ENCODE data around the gene METTL26. TPM values are rescaled to one million over a fixed set of nuclear protein-coding genes. Genes with fewer than 3 reads are reported as not detected.

The METTL26 gene
- polyA plus RNA-seq, 4 donors = 46.8 to 75.5 (median 51.3) TPM

- DNase-seq (ENCODE audit: low read depth in 4 of 4, low spot score in 3 of 4) = no peak
These were observed 5.5 kb upstream of the METTL26 start, which contains the start of gene MCRIP2 for GRCh38 chr16:641326-642188. Gene MCRIP2, plus strand, starts transcription at chr16:641828. Its CDS starts 164 bp downstream, at chr16:641992.

DNA sequence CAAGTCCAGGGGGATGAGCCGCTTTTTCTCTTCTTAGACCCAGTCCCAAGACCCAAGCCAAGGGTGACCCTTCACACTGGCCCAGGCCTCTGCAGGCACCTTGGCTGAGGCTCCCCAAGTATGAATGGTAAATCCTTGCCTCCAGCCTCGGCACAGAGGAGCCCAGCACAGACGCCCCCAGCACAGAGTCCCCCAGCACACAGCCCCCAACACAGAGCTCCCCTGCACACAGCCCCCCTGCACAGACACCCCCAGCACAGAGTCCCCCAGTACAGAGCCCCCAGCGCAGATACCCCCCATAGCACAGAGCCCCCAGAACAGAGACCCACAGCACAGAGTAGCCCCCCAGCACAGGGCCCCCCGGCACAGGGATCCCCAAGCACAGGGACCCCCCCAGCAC lies 4.5 kb upstream of the METTL26 start:
- DNase-seq (ENCODE audit: low read depth in 4 of 4, low spot score in 3 of 4) = no peak

DNA sequence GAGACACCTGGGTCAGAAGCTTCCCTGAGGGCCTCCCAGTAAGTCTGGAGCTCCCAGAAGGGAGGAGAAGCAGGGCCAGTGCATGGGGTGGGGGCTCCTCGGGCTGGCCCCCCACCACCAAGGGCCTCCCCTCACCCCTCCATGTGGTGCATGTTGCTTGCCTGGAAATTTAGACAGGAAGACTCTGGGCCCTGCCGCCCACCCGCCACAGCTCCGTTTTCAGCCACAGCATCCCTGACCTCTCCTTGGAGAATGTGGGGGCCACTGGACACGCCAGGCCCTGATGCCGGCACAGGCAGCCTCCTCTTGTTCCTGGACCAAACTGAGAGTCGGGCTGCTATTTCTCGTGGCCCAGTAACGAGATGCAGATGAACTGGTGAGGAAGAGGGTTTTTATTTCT lies 2.7 kb upstream of the METTL26 start:
- no peak for DNase-seq (ENCODE audit: low read depth in 4 of 4, low spot score in 3 of 4)

GRCh38 chr16:638034-638543 lies 2.0 kb upstream of the METTL26 start:
- DNase-seq (ENCODE audit: low read depth in 4 of 4, low spot score in 3 of 4) = no peak

DNA sequence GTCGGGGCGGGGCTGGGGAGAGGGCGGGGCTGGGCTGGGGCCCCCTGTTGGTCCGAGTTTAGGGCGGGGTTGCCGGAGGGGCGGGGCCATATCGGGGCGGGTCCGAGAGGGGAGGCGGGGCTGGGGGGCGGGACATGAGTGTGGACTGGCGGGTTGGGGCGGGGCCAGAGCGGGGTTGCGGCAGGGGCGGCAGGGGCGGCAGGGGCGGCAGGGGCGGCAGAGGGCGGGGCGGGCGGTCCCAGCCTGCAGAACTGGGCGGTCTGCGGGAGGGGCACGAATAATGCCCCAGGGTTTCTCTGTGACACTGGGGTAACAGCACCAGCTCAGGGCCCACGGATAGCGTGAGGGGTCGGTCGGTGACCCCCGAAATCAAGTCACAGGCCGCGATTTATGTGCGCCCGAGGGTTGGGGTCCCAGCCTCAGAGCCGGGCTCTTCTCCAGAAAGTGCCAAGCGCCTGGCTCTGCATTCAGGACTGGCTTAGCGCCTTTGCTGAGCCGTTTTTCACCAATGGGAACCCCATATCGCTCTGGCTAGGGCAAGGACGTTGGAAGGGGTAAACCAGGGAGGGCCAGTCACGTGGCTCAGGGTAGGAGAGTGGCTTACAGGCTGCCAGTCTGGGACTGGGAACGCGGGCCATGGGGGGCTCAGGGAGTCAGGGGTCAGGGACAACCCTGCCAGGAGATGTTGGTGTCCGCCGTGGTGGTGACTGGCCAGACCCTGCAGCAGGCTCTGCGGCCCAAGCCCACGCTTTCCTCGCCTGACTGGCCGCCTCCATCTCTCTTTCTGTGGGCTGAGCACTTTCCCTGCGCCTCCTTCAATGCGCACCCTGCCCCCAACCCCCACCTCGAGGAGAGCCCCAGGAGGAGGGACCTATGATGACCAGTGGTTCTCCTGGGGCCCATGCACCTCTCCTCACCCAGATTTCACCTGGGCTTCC lies 1.2 kb upstream of the METTL26 start:
- peak in 3 of 4 donors; percentile 77 to 80 (median 78) for DNase-seq (ENCODE audit: low read depth in 4 of 4, low spot score in 3 of 4)

DNA sequence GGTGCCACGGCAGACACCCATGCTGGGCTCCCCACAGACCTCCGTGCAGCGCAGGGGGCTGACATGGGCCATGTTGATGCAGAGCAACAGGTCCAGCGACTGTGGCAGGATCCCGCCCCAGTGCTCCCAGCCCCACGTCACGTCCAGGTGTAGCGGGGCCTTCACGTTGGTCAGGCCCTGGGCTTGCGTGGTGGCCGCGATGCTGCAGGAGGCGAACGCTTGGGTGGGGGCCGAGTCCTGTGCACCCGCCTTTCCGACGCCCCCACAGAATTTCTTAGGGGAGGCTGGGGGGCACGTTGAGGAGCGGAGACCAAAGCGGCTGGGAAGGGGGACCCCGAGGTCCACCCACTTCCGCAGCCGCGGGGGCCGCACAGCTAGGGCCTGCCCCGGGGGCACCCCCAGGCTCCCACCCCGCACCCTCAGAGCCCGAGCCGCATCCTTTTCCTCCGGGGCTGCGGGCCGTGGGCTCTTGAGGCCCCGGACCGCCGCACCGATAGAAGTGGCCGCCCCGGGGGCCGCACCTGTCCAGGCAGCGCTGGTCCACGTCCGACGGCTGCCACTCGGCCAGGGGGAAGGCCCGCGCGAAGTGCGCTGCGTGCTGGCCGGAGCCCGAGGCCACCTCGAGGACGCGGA lies 416 bp downstream of the METTL26 start:
- DNase-seq (ENCODE audit: low read depth in 4 of 4, low spot score in 3 of 4) = no peak

DNA sequence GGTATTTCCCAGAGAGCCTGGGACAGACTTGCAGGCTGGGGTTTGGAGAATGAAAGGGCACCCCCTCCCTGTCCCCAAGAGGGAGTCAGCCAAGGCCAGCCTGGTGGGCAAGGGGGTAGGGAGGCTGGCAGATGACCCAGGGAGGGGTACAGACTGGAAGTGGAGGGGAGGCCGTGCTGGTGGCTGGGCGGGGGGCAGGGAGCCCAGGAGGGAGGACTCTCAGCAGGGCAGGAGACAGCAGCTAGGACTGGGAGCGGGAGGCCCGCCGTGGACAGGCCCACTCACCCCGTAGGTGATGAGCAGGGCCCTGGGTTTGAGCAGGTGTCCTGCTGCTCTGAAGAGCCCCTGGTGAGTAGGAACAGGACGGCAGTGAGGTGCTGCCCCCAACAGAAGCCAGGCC lies 1.1 kb downstream of the METTL26 start:
- DNase-seq (ENCODE audit: low read depth in 4 of 4, low spot score in 3 of 4) = no peak

DNA sequence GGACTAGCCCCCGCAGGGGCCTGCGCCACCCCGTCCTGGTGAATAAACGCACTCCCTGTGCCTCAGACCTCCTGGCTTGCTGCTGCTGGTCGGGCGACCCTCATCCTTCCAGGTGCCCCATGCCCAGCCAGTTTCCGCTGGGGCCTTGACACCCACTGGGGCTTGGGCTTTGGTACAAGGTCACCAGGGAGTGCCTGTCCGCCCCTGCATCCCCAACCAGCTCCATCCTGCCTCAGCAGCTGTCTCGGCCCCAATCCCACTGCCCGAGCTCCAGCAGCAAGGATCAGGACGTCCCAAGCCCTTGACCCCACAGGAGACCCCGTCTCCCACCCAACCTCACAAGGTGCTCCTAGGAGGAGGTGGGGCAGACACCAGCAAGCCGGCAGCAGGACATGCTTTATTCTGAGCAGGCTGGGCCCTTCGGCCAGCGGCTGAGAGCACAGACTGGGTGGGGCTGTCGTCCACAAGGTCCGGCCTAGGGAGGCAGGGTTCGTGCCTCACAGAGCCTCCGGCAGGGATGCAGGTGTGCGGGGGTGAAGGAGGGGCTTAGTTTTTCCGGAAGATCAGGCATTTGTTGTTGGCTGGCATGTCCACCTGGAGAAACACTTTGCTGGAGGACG lies 1.9 kb downstream of the METTL26 start:
- DNase-seq (ENCODE audit: low read depth in 4 of 4, low spot score in 3 of 4) = no peak

DNA sequence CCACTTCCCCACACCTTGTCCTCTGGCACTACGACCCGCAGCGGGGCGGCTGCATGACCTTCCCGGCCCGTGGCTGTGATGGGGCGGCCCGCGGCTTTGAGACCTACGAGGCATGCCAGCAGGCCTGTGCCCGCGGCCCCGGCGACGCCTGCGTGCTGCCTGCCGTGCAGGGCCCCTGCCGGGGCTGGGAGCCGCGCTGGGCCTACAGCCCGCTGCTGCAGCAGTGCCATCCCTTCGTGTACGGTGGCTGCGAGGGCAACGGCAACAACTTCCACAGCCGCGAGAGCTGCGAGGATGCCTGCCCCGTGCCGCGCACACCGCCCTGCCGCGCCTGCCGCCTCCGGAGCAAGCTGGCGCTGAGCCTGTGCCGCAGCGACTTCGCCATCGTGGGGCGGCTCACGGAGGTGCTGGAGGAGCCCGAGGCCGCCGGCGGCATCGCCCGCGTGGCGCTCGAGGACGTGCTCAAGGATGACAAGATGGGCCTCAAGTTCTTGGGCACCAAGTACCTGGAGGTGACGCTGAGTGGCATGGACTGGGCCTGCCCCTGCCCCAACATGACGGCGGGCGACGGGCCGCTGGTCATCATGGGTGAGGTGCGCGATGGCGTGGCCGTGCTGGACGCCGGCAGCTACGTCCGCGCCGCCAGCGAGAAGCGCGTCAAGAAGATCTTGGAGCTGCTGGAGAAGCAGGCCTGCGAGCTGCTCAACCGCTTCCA lies 2.6 kb downstream of the METTL26 start:
- no peak for DNase-seq (ENCODE audit: low read depth in 4 of 4, low spot score in 3 of 4)

- no peak for DNase-seq (ENCODE audit: low read depth in 4 of 4, low spot score in 3 of 4)
These were observed 3.4 kb downstream of the METTL26 start for GRCh38 chr16:632486-633335.

DNA sequence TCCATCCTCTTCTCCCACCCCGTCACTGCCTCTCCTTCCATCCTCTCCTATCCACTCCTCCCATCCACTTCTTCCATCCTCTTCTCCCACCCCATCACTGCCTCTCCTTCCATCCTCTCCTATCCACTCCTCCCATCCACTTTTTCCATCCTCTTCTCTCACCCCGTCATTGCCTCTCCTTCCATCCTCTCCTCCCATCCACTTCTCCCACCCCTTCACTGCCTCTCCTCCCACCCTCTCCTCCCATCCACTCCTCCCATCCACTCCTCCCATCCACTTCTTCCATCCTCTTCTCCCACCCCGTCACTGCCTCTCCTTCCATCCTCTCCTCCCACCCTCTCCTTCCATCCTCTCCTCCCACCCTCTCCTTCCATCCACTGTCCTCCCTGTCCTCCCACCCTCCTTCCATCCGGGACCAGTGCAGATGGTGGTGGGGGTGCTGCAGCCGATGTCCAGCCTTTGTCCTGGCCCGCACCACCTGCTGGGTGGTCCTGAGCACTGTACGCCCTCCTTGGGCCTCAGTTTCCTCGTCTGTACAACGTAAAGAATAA lies 4.2 kb downstream of the METTL26 start:
- DNase-seq (ENCODE audit: low read depth in 4 of 4, low spot score in 3 of 4) = no peak

- peak in 1 of 4 donors; percentile 30 for DNase-seq (ENCODE audit: low read depth in 4 of 4, low spot score in 3 of 4)
These were observed 5.2 kb downstream of the METTL26 start, which contains the start of gene WFIKKN1 for GRCh38 chr16:630815-631405. Gene WFIKKN1, plus strand, starts transcription at chr16:630985. Its CDS starts 269 bp downstream, at chr16:631254.

GRCh38 chr16:630249-630814 lies 5.8 kb downstream of the METTL26 start:
- DNase-seq (ENCODE audit: low read depth in 4 of 4, low spot score in 3 of 4) = no peak

- no peak for DNase-seq (ENCODE audit: low read depth in 4 of 4, low spot score in 3 of 4)
These were observed 6.3 kb downstream of the METTL26 start for GRCh38 chr16:629833-630248.

DNA sequence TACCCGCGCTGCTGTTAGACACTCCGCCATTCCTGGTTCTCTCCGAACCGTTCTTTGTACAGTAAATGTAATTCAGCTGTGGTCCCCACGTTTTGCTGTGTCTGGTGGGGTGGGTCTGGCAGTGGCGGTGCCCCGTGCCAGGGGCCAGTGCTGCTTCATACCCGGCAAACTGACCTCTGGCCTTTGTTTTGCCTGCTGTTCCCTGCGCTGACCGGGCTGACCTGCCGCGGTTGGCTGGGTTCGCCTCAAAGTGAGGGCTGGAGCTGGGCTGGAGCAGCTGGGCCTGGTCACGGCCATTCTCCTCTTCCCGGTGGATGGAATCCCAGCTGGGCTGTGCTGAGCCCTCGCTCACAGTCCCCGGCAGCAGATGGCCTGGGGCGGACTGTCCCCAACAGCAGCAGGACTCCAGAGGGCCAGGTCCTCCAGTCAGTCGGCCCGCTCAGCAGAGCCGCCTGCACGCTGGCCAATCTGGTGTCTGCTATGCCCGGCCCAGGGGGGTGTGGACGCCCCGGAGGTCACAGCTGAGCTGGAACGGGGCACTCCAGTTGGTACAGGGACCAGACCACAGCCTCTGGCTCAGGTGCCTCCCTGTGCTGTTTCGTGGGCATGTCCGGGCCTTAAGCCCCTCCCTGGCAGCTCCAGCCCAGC lies 6.8 kb downstream of the METTL26 start:
- DNase-seq (ENCODE audit: low read depth in 4 of 4, low spot score in 3 of 4) = no peak

DNA sequence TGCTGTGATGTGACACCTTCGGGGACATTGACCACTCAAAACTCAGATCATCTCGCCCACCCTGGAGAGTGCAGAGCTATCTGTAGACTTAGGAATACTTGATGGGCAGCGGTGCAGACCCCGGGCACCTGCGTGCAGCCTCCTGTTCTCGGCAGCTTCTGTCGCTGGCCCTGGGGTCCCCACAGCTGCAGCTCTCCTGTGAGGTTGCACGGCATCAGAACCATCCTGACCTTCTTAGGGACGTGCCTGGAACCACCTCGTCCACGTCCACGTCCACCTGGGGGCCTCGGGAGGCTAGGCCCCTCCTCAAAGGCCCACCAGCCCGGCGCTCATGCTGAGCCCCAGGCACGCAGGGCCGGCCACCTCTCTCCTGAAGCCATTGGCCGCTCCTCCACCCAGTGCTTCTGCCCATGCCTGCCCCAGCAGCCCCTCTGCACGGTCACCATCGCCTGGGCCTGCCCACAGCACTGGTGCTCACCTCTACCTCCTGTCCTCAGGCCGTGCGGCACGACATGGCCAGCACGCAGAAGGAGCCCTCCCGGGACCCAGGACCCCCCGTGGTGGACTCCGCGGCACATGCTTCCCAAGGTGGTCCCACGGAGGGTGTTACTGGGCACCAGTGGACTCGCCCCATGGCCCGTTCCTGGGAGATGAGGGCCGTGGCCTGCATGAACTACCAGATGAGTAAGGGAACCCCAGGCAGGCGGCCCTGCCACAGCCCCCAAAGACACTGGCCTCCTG lies 7.6 kb downstream of the METTL26 start:
- DNase-seq (ENCODE audit: low read depth in 4 of 4, low spot score in 3 of 4) = no peak

Measured in right renal pelvis (tissue), 4 donors.